Heart right ventricle (tissue), 16 donors: ENCODE results near the gene FAP. TPM values are rescaled to one million over a fixed set of nuclear protein-coding genes. Genes with fewer than 3 reads are reported as not detected.

Source experiments
- ATAC-seq, 8 donors: fragments of 200-7000 bp; cut with Tn5 transposase; one replicate each; pipeline ENCODE4 v1.9.1; 2020; ENCODE audit warnings: mild to moderate bottlenecking in 8 of 8, moderate library complexity in 8 of 8, moderate number of reproducible peaks in 1 of 8
- DNase-seq, 2 donors: peaks; one replicate each; pipeline ENCODE4 v3.0.0-alpha.2; 2020
- H3K27ac ChIP-seq, 10 donors: fragments of 200-600 bp; sonication (generic) in 2 of 10; one replicate each; pipeline versions ENCODE4 v1.5.0 to v1.8.0; 2020 to 2022; ENCODE audit warnings: mild to moderate bottlenecking in 3 of 10
- H3K27me3 ChIP-seq, 7 donors: fragments of 200-600 bp; one replicate each; pipeline ENCODE4 v1.8.0; 2021 to 2022; ENCODE audit warnings: mild to moderate bottlenecking in 2 of 7
- H3K36me3 ChIP-seq, 9 donors: fragments of 200-600 bp; sonication (generic) in 1 of 9; one replicate each; pipeline versions ENCODE4 v1.5.0 to v1.8.0; 2020 to 2022; ENCODE audit warnings: mild to moderate bottlenecking in 2 of 9
- H3K4me1 ChIP-seq, 9 donors: fragments of 200-600 bp; sonication (generic) in 1 of 9; one replicate each; pipeline versions ENCODE4 v1.5.0 to v1.8.0; 2020 to 2022; ENCODE audit warnings: mild to moderate bottlenecking in 4 of 9
- H3K4me3 ChIP-seq, 10 donors: fragments of 200-600 bp; sonication (generic) in 2 of 10; one replicate each; pipeline versions ENCODE4 v1.5.0 to v1.8.0; 2020 to 2022; ENCODE audit warnings: mild to moderate bottlenecking in 7 of 10, moderate library complexity in 2 of 10
- H3K9me3 ChIP-seq, 11 donors: fragments of 200-600 bp in 10 of 11; sonication (generic) in 2 of 11; one replicate each; pipeline versions ENCODE4 v1.5.0 to v1.8.0; 2013 to 2022; ENCODE audit warnings: mild to moderate bottlenecking in 2 of 11, control low read depth in 1 of 11, moderate library complexity in 1 of 11
- CTCF ChIP-seq, 9 donors: fragments of 200-600 bp; sonication (generic) in 2 of 9; IDR thresholded peaks; one replicate each; pipeline versions ENCODE4 v1.5.0 to v1.8.0; 2021 to 2022; ENCODE audit warnings: antibody characterized with exemption in 9 of 9, mild to moderate bottlenecking in 5 of 9, moderate library complexity in 1 of 9
- WGBS, 2 donors: extraction: QIAGEN DNeasy Blood & Tissue Kit; methylation state at CpG; one replicate each; pipeline ENCODE4 v1.1.7; 2013; ENCODE audit warnings: inconsistent platforms in 1 of 2; 5-methylcytosine and 5-hydroxymethylcytosine counted together
- intact Hi-C, 10 donors: fragments of 100-400 bp; cut with DNase I; formaldehyde crosslinking; loops; one replicate each; pipeline versions ENCODE4 v1.11.1 to v1.14.2; 2022
- polyA plus RNA-seq, 2 donors: library from polyadenylated mRNA; stranded (reverse); fragments of 200-250 nt; gene quantifications; one replicate each; pipeline ENCODE4 v1.2.3, GENCODE V29; 2013
- total RNA-seq, 10 donors: library from RNA; stranded (reverse); fragmentation: NEBNext Ultra II Directional in 3 of 10; extraction: Animal tissue kit (Norgen Biotek cat#: 25700) in 3 of 10; gene quantifications; one replicate each; pipeline versions ENCODE4 v1.2.1 to v1.2.4, GENCODE V29; 2021 to 2023
- donor health status: Arrhythmogenic right ventricular cardiomyopathy.
- donor health status: ischemic (EF 13 %, LVEDD 7.1; RV severe dilation, severe dysfunction).
- donor health status: healthy with polysubstance abuse.
- donor health status: DM: no; HTN: yes; CAD: no.
- donor health status: DM: no; HTN: no; CAD: no.
- donor health status: ischemic (EF 25% LVEDD 6.9; RV normal size, moderate dysfunction).
- donor health status: ischemic (EF 25% LVEDD 5.7; RV mildly dilated, moderate dysfunction).
- donor health status: healthy.
- donor health status: DM: yes; HTN: yes; CAD: no.
- donor health status: Ischemic cardiomyopathy.
- donor health status: ischemic (EF 35%, LVEDD 5.7; RV mildly dilated, moderate dysfunction).
- donor health status: nonischemic (EF 11% LVEDD 7.7; RV severe dilation, severe dysfunction).
- donor health status: DM: yes; HTN: yes; CAD: no.
- donor health status: PGD.
- donor health status: ischemic (EF 29% LVEDD 5.4; RV normal size, mild dysfunction).
- donor health status: nonischemic (EF 23%, LVEDD 6.1; RV moderate dilation, normal function).

The FAP gene
- total and polyA plus RNA-seq, 12 donors: 0.56 to 11.5 (median 2.2) TPM

GRCh38 chr2:162233197-162233596 lies 10.0 kb downstream of the FAP start:
- no peak for DNase-seq
- TF ChIP-seq CTCF (IDR thresholded peaks at IDR 0.05): no peak
- Histone ChIP-seq H3K27me3 (no peaks in the 10 kb centered on the region), H3K4me1 (peaks cover 0 to 8% (median 0%) of the 10 kb centered on the region in 9 donors), H3K4me3 (no peak overlapping the region), H3K27ac (no peak overlapping the region), H3K9me3 (peaks cover 0 to 3% (median 0%) of the 10 kb centered on the region in 11 donors), H3K36me3 (no peaks in the 10 kb centered on the region)
- WGBS, 2 donors: 58 to 66% methylated on average over 1 of the region's 1 CpG
- no peak for ATAC-seq
- intact Hi-C loops: no loop called here

GRCh38 chr2:162232671-162233070 lies 10.6 kb downstream of the FAP start:
- DNase-seq (no peak), ATAC-seq (no peak)
- no peaks in the 10 kb centered on the region for H3K27me3 ChIP-seq
- no peak overlapping the region for H3K27ac ChIP-seq
- 70 to 77% methylated on average over 2 of the region's 2 CpGs for WGBS, 2 donors
- H3K4me3 ChIP-seq: no peak overlapping the region
- peaks cover 0 to 3% (median 0%) of the 10 kb centered on the region in 11 donors for H3K9me3 ChIP-seq
- no peak for TF ChIP-seq CTCF (IDR thresholded peaks at IDR 0.05)
- peaks cover 0 to 8% (median 0%) of the 10 kb centered on the region in 9 donors for H3K4me1 ChIP-seq
- H3K36me3 ChIP-seq: no peaks in the 10 kb centered on the region
- intact Hi-C loops: no loop called here

- 51 to 58% methylated on average over 2 of the region's 2 CpGs for WGBS, 2 donors
- no peak for ATAC-seq
- TF ChIP-seq CTCF (IDR thresholded peaks at IDR 0.05): no peak
Measured at GRCh38 chr2:162232027-162232426, 11.2 kb downstream of the FAP start.

GRCh38 chr2:162230761-162231160 lies 12.5 kb downstream of the FAP start:
- Histone ChIP-seq H3K4me3 (no peak overlapping the region), H3K4me1 (peaks cover 0 to 8% (median 0%) of the 10 kb centered on the region in 9 donors), H3K36me3 (no peaks in the 10 kb centered on the region), H3K27me3 (no peaks in the 10 kb centered on the region), H3K9me3 (peaks cover 0 to 3% (median 0%) of the 10 kb centered on the region in 11 donors), H3K27ac (no peak overlapping the region)
- TF ChIP-seq CTCF (IDR thresholded peaks at IDR 0.05): no peak
- intact Hi-C loops: no loop called here
- no peak for ATAC-seq
- 39 to 97% methylated on average over 1 of the region's 1 CpG for WGBS, 2 donors
- DNase-seq: no peak

More at GRCh38 chr2:162232027-162232426, 11.2 kb downstream of the FAP start:
- peaks cover 0 to 3% (median 0%) of the 10 kb centered on the region in 11 donors for H3K9me3 ChIP-seq
- H3K4me1 ChIP-seq: peaks cover 0 to 8% (median 0%) of the 10 kb centered on the region in 9 donors
- no peak for DNase-seq
- no peak overlapping the region for H3K4me3 ChIP-seq
- intact Hi-C loops: no loop called here
- H3K36me3 ChIP-seq: no peaks in the 10 kb centered on the region
- H3K27ac ChIP-seq: no peak overlapping the region
- H3K27me3 ChIP-seq: no peaks in the 10 kb centered on the region
